Tibial nerve (tissue), 3 donors: ENCODE measurements around the gene SAMD8.

Experiments used
- CTCF ChIP-seq, 5 experiments: fragments of 200-600 bp in 3 of 5; fragments of 450-650 bp in 2 of 5; sonication (generic) in 3 of 5; IDR thresholded peaks; one replicate each; pipeline ENCODE4 v1.5.1; 2016 to 2019; ENCODE audit warnings: antibody characterized with exemption in 5 of 5, mild to moderate bottlenecking in 3 of 5, moderate library complexity in 2 of 5
- POLR2A ChIP-seq, 2 donors: fragments of 450-650 bp; IDR thresholded peaks; one replicate each; pipeline ENCODE4 v1.6.1; 2017; ENCODE audit warnings: antibody characterized with exemption in 2 of 2, mild to moderate bottlenecking in 2 of 2, moderate library complexity in 2 of 2

- TF ChIP-seq CTCF (IDR thresholded peaks at IDR 0.05) (no peak), POLR2A (IDR thresholded peaks at IDR 0.05) (no peak)
Observed at GRCh38 chr10:75115137-75115536, 3.7 kb downstream of the SAMD8 start.
